Measurements from ENCODE around the gene ARPC5L. TPM values are rescaled to one million over a fixed set of nuclear protein-coding genes. Genes with fewer than 3 reads are reported as not detected.

ARPC5L gene
- total RNA-seq, 1 donor from 2014 or later: 28.5 TPM

DNA sequence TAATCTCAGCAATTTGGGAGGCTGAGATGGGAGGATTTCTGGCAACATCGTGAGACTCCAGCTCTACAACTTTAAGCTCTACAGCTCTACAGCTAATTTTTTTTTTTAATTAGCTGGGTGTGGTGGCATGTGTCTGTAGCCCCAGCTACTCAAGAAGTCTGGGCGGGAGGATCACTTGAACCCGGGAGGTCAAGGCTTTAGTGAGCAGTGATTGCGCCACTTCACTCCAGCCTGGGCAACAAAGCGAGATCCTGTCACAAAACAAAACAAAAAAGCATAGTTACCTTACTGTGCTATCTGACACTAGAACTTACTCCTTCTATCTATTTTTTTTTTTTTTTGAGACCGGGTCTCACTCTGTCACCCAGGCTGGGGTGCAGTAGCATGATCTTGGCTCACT, 15.0 kb upstream of the ARPC5L start:
- Mint-ChIP-seq H3K4me1 (peaks cover 14% of the 10 kb centered on the region), H3K27ac (no peak overlapping the region), H3K36me3 (no peaks in the 10 kb centered on the region), H3K27me3 (ENCODE audit: low read depth) (no peaks in the 10 kb centered on the region), H3K9me3 (no peaks in the 10 kb centered on the region), H3K4me3 (no peak overlapping the region)
- no peak for DNase-seq (ENCODE audit: low spot score in 2 of 2, unreplicated experiment in 2 of 2)
- no peak for TF ChIP-seq CTCF (IDR thresholded peaks at IDR 0.05; ENCODE audit: unreplicated experiment)

DNA sequence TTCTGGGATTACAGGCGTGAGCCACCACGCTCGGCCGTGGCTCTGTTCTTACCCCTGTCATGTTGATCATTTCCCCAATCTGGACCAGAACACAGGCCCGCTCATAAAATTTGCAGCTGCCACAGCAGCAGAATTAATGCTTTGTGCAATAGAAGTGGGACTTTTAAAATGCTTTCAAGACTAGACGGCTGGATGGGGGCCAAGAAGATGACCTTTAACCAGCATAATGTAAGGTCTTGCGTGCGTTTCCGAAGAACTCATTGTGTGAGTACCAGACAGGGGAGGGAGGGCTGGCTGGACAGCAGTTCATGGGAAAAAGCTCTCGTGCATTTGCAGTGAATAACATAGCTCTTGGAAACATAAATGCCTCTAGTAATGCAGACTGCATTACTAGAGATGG, 12.1 kb upstream of the ARPC5L start:
- no peak for TF ChIP-seq CTCF (IDR thresholded peaks at IDR 0.05; ENCODE audit: unreplicated experiment)
- H3K27me3 Mint-ChIP-seq (ENCODE audit: low read depth): no peaks in the 10 kb centered on the region
- no peak overlapping the region for H3K27ac Mint-ChIP-seq
- H3K4me3 Mint-ChIP-seq: no peak overlapping the region
- H3K4me1 Mint-ChIP-seq: peaks cover 17% of the 10 kb centered on the region
- H3K9me3 Mint-ChIP-seq: no peaks in the 10 kb centered on the region
- DNase-seq (ENCODE audit: low spot score in 2 of 2, unreplicated experiment in 2 of 2): no peak
- no peaks in the 10 kb centered on the region for H3K36me3 Mint-ChIP-seq

- DNase-seq (ENCODE audit: low spot score in 2 of 2, unreplicated experiment in 2 of 2): no peak
- no peak for TF ChIP-seq CTCF (IDR thresholded peaks at IDR 0.05; ENCODE audit: unreplicated experiment)
- Mint-ChIP-seq H3K4me3 (peak overlapping the region; percentile 66), H3K27me3 (ENCODE audit: low read depth) (no peaks in the 10 kb centered on the region), H3K9me3 (no peaks in the 10 kb centered on the region), H3K27ac (no peak overlapping the region), H3K36me3 (no peaks in the 10 kb centered on the region), H3K4me1 (peaks cover 17% of the 10 kb centered on the region)
Observed at GRCh38 chr9:124852121-124852828, 9.7 kb upstream of the ARPC5L start.

DNA sequence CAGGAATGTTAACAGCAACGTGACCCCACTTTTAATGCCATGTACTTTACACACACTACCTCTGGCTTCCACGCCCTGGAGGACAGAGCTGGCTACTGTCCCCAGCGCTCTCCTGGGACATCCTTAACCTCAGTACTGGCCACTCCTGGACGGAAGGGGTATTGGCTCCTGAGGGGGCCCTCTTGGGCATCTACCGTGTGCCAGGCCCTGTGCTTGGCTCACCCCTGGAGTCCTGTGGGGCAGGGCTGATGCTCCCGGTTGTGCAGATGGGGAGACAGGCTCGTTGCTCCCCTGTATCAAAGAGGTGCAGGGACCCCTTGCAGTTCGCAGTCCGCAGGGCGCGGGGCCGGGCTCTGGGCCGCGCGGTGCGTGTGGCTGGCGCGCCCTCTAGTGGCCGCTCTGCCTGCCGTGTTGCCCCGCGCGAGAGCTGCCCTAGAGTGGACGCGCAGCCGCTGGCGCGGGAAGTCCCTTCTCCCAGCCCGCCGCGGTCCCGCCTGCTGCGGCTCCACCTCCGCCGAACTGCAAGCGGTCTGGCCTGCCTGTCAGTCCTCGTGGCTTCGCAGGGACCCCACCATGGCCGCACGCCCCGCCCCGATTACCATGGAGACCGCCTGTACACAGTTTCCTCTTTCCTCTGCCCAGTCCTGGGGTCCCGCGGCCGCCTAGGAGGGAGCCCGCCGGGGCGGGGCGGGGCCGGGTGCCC, 8.9 kb upstream of the ARPC5L start, which contains the start of gene WDR38:
Gene WDR38, plus strand, starts transcription at position 632 of the 703 bp plus-strand sequence. CDS start 72 bp downstream, outside the sequence.
- H3K4me1 Mint-ChIP-seq: peaks cover 17% of the 10 kb centered on the region
- no peaks in the 10 kb centered on the region for H3K27me3 Mint-ChIP-seq (ENCODE audit: low read depth)
- no peaks in the 10 kb centered on the region for H3K36me3 Mint-ChIP-seq
- peak; percentile 99 for TF ChIP-seq CTCF (IDR thresholded peaks at IDR 0.05; ENCODE audit: unreplicated experiment)
- H3K27ac Mint-ChIP-seq: no peak within 1 kb of the TSS
- peak within 1 kb of the TSS; percentile 66 for H3K4me3 Mint-ChIP-seq
- DNase-seq (ENCODE audit: low spot score in 2 of 2, unreplicated experiment in 2 of 2): peak; percentile 65 to 86
- H3K9me3 Mint-ChIP-seq: no peaks in the 10 kb centered on the region

GRCh38 chr9:124853605-124854143, 8.3 kb upstream of the ARPC5L start:
- no peak for DNase-seq (ENCODE audit: low spot score in 2 of 2, unreplicated experiment in 2 of 2)
- no peak for TF ChIP-seq CTCF (IDR thresholded peaks at IDR 0.05; ENCODE audit: unreplicated experiment)
- Mint-ChIP-seq H3K9me3 (no peaks in the 10 kb centered on the region), H3K27me3 (ENCODE audit: low read depth) (no peaks in the 10 kb centered on the region), H3K4me3 (peak overlapping the region; percentile 66), H3K27ac (no peak overlapping the region), H3K4me1 (peaks cover 17% of the 10 kb centered on the region), H3K36me3 (no peaks in the 10 kb centered on the region)

All from mesothelial cell of epicardium (in vitro differentiated cells).